ENCODE data around the gene SH3GL1.

- TF ChIP-seq POLR2AphosphoS5 (IDR thresholded peaks at IDR 0.05; ENCODE audit: borderline replicate concordance, low read depth, low read length) (no peak), EZH2 (IDR thresholded peaks at IDR 0.05) (no peak), FOXP2 (optimal IDR thresholded peaks at IDR 0.05; ENCODE audit: control extremely low read depth, extremely low read length, insufficient read depth) (no peak)
These were observed 28.9 kb upstream of the SH3GL1 start for GRCh38 chr19:4429256-4429655.

Data from SK-N-MC (cell line).